Suprapubic skin (tissue), 3 donors: ENCODE results near the gene RGS6.

ENCODE experiments used
- EP300 ChIP-seq: sonication (generic); formaldehyde crosslinking; IDR thresholded peaks from one replicate; pipeline ENCODE4 v1.6.1; 2017; ENCODE audit warnings: antibody characterized with exemption
- POLR2A ChIP-seq, 2 donors: fragments of 450-650 bp; IDR thresholded peaks; one replicate each; pipeline ENCODE4 v1.6.1; 2017; ENCODE audit warnings: antibody characterized with exemption in 2 of 2, mild to moderate bottlenecking in 2 of 2, moderate library complexity in 2 of 2
- TF ChIP-seq, protein P1 (sequence below), 2 donors: fragments of 200-600 bp in 1 of 2; fragments of 450-650 bp in 1 of 2; sonication (generic) in 1 of 2; IDR thresholded peaks; one replicate each; pipeline ENCODE4 v1.5.1; 2016 to 2019; ENCODE audit warnings: antibody characterized with exemption in 2 of 2, mild to moderate bottlenecking in 1 of 2, moderate library complexity in 1 of 2

DNA sequence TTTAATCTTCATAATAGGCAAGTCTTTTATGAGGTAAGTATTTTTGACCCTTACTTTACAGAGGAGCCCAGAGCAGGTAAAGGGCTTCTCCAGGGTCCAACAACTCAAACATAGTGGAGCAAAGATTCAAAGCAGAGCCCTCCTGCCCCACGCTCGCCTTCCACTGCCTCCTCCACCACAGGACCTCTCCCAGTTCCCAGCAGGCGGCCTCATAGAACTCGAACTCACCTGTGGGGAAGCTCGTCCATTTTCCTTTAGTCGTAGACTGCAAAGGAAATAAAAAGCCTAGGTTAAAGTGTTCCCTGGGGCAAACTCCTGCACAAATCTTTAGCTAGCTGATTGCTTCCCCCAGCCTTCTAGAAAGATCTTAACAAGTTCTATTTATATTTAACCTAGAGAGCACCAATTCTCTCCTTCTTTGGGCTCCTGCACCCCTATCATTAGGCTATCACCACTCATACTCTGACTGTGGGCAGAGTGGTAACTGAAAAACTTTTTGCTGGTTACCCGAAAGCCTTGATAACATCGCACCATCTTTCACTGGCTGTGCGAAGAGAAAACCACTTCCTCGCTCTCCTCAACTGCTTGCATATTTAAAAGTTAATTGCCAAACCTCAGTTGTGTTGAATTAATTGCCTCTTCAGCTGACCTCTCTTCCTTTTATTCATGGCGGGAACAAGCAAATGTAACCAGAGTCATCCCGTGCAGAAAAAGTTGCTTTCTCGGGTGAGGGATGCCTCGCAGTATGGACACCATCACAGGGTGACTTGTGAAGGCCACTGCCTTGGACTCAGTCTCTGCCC, 662.1 kb downstream of the RGS6 start:
- TF ChIP-seq, protein P1, sequence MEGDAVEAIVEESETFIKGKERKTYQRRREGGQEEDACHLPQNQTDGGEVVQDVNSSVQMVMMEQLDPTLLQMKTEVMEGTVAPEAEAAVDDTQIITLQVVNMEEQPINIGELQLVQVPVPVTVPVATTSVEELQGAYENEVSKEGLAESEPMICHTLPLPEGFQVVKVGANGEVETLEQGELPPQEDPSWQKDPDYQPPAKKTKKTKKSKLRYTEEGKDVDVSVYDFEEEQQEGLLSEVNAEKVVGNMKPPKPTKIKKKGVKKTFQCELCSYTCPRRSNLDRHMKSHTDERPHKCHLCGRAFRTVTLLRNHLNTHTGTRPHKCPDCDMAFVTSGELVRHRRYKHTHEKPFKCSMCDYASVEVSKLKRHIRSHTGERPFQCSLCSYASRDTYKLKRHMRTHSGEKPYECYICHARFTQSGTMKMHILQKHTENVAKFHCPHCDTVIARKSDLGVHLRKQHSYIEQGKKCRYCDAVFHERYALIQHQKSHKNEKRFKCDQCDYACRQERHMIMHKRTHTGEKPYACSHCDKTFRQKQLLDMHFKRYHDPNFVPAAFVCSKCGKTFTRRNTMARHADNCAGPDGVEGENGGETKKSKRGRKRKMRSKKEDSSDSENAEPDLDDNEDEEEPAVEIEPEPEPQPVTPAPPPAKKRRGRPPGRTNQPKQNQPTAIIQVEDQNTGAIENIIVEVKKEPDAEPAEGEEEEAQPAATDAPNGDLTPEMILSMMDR (IDR thresholded peaks at IDR 0.05) = no peak
- TF ChIP-seq POLR2A (IDR thresholded peaks at IDR 0.05) = no peak
- no peak for TF ChIP-seq EP300
